ENCODE results near the gene GADD45A. TPM values are rescaled to one million over a fixed set of nuclear protein-coding genes. Genes with fewer than 3 reads are reported as not detected.

Gene GADD45A
- total RNA-seq, 1 experiment from 2014 or later = 58.6 TPM

GRCh38 chr1:67701876-67702275, 16.9 kb downstream of the GADD45A start:
- Mint-ChIP-seq H3K27me3 (ENCODE audit: insufficient read depth, unreplicated experiment) (no peaks in the 10 kb centered on the region), H3K36me3 (ENCODE audit: insufficient read depth, unreplicated experiment) (peaks cover 13% of the 10 kb centered on the region), H3K4me1 (ENCODE audit: low read depth, unreplicated experiment) (peaks cover 15% of the 10 kb centered on the region), H3K9me3 (ENCODE audit: unreplicated experiment) (no peaks in the 10 kb centered on the region), H3K4me3 (ENCODE audit: unreplicated experiment) (no peak overlapping the region), H3K27ac (ENCODE audit: unreplicated experiment) (no peak overlapping the region)
- ChIA-PET POLR2A (interaction anchor here (1.5 kb wide), 1 partner anchor 17 kb away, joined by 11 read pairs; the partner anchor contains the start of gene GADD45A), CTCF (interaction anchor here (1.0 kb wide), 1 partner anchor 19 kb away, joined by 3 read pairs; no protein-coding TSS in a partner anchor)
- H3K4me3 ChIP-seq (ENCODE audit: low read depth, low read length) = no peak overlapping the region
- no TSS peak for BruUV-seq (replicated peaks)
- no peak for DNase-seq
- H3K27me3 ChIP-seq (replicated peaks; ENCODE audit: control insufficient read depth, insufficient read depth, low read length) = no peaks in the 10 kb centered on the region
- no peaks in the 10 kb centered on the region for H3K9me3 ChIP-seq
- peaks cover 19% of the 10 kb centered on the region for H3K4me1 ChIP-seq
- intact Hi-C loops (cut with micrococcal nuclease; ENCODE audit: unreplicated experiment) = loop anchor here (2.0 to 5.0 kb wide), 2 partner anchors 47 to 130 kb away; no protein-coding TSS in a partner anchor
- no peak for TF ChIP-seq CTCF (IDR thresholded peaks at IDR 0.05; ENCODE audit: insufficient read depth in 1 of 2, low read depth in 1 of 2, low read length in 1 of 2, severe bottlenecking in 1 of 2, unreplicated experiment in 1 of 2)
- H3K36me3 ChIP-seq (ENCODE audit: control insufficient read depth, insufficient read depth, low read length) = no peaks in the 10 kb centered on the region

- Mint-ChIP-seq H3K27ac (ENCODE audit: unreplicated experiment) (peak overlapping the region; percentile 32), H3K4me3 (ENCODE audit: unreplicated experiment) (no peak overlapping the region), H3K27me3 (ENCODE audit: insufficient read depth, unreplicated experiment) (no peaks in the 10 kb centered on the region), H3K36me3 (ENCODE audit: insufficient read depth, unreplicated experiment) (peaks cover 13% of the 10 kb centered on the region), H3K9me3 (ENCODE audit: unreplicated experiment) (no peaks in the 10 kb centered on the region), H3K4me1 (ENCODE audit: low read depth, unreplicated experiment) (peaks cover 15% of the 10 kb centered on the region)
- Histone ChIP-seq H3K4me3 (ENCODE audit: low read depth, low read length) (no peak overlapping the region), H3K27me3 (replicated peaks; ENCODE audit: control insufficient read depth, insufficient read depth, low read length) (no peaks in the 10 kb centered on the region), H3K4me1 (peaks cover 19% of the 10 kb centered on the region), H3K36me3 (ENCODE audit: control insufficient read depth, insufficient read depth, low read length) (no peaks in the 10 kb centered on the region), H3K9me3 (no peaks in the 10 kb centered on the region)
- no TSS peak for BruUV-seq (replicated peaks)
- ChIA-PET POLR2A (no interaction called here), CTCF (no interaction called here)
- no peak for DNase-seq
- no peak for TF ChIP-seq CTCF (IDR thresholded peaks at IDR 0.05; ENCODE audit: insufficient read depth in 1 of 2, low read depth in 1 of 2, low read length in 1 of 2, severe bottlenecking in 1 of 2, unreplicated experiment in 1 of 2)
- intact Hi-C loops (cut with micrococcal nuclease; ENCODE audit: unreplicated experiment) = loop anchor here (5.0 kb wide), 1 partner anchor 132 kb away; no protein-coding TSS in a partner anchor
These were observed 19.4 kb downstream of the GADD45A start for GRCh38 chr1:67704351-67704750.

- no peak for TF ChIP-seq CTCF (IDR thresholded peaks at IDR 0.05; ENCODE audit: insufficient read depth in 1 of 2, low read depth in 1 of 2, low read length in 1 of 2, severe bottlenecking in 1 of 2, unreplicated experiment in 1 of 2)
- no peaks in the 10 kb centered on the region for H3K36me3 ChIP-seq (ENCODE audit: control insufficient read depth, insufficient read depth, low read length)
- ChIA-PET CTCF (no interaction called here), POLR2A (interaction anchor here (0.5 kb wide), 1 partner anchor 21 kb away, joined by 5 read pairs; the partner anchor contains the start of gene GADD45A)
- Mint-ChIP-seq H3K36me3 (ENCODE audit: insufficient read depth, unreplicated experiment) (peaks cover 8% of the 10 kb centered on the region), H3K4me1 (ENCODE audit: low read depth, unreplicated experiment) (peaks cover 7% of the 10 kb centered on the region), H3K9me3 (ENCODE audit: unreplicated experiment) (no peaks in the 10 kb centered on the region), H3K4me3 (ENCODE audit: unreplicated experiment) (no peak overlapping the region), H3K27ac (ENCODE audit: unreplicated experiment) (peak overlapping the region; percentile 46), H3K27me3 (ENCODE audit: insufficient read depth, unreplicated experiment) (no peaks in the 10 kb centered on the region)
- no peak overlapping the region for H3K4me3 ChIP-seq (ENCODE audit: low read depth, low read length)
- intact Hi-C loops (cut with micrococcal nuclease; ENCODE audit: unreplicated experiment) = no loop called here
- no peaks in the 10 kb centered on the region for H3K9me3 ChIP-seq
- DNase-seq = no peak
- no peaks in the 10 kb centered on the region for H3K27me3 ChIP-seq (replicated peaks; ENCODE audit: control insufficient read depth, insufficient read depth, low read length)
- no TSS peak for BruUV-seq (replicated peaks)
- peaks cover 8% of the 10 kb centered on the region for H3K4me1 ChIP-seq
These were observed 20.9 kb downstream of the GADD45A start for GRCh38 chr1:67705735-67706453.

Measured in Caco-2 (cell line).